HepG2 (cell line): ENCODE measurements around the gene TCEANC. TPM values are rescaled to one million over a fixed set of nuclear protein-coding genes. Genes with fewer than 3 reads are reported as not detected.

Source experiments
- ATAC-seq: fragments of 200-7000 bp; cut with Tn5 transposase; 3 replicates; pipeline ENCODE4 v1.9.1; 2020; ENCODE audit warnings: mild to moderate bottlenecking, moderate library complexity
- BruUV-seq: library from RNA; stranded (reverse); fragments of 400-500 nt; replicated peaks from 2 replicates; lab custom pipeline; 2021; lab: Mats Ljungman, UMichigan
- CTCF ChIA-PET: fragments of 300-600 bp; formaldehyde crosslinking; extraction: SDS; loops from one replicate; lab custom pipeline; 2021; ENCODE audit warnings: low total read pairs, inconsistent platforms, low intra/inter-chr PET ratio; lab: Yijun Ruan, JAX
- POLR2A ChIA-PET: fragments of 350-600 bp; sonication (Branson Sonifier 250); formaldehyde crosslinking; loops from one replicate; lab custom pipeline; 2020; ENCODE audit warnings: antibody characterized with exemption, inconsistent platforms; lab: Yijun Ruan, JAX
- DNase-seq: peaks from one replicate; pipeline ENCODE4 v3.0.0-alpha.2; 2015; ENCODE audit warnings: low spot score
- FAIRE-seq: peaks from 3 replicates; lab custom pipeline; 2011; peaks lifted over from hg19 to GRCh38; lab: Jason Lieb, UNC
- H2AFZ ChIP-seq: one replicate; pipeline ENCODE4 v1.6.1; 2011; ENCODE audit warnings: low read length, inconsistent platforms
- H3K27ac ChIP-seq: fragments of 300-600 bp; 3 replicates; pipeline ENCODE4 v1.8.0; 2011; ENCODE audit warnings: mixed run types, mild to moderate bottlenecking, mixed read lengths, low read length, inconsistent platforms; ENCODE audit not compliant: insufficient read depth; ENCODE audit errors: extremely low read length
- H3K27me3 ChIP-seq, 2 experiments: fragments of 200-600 bp in 1 of 2; 2 replicates in 1 of 2; 3 replicates in 1 of 2; pipeline versions ENCODE4 v1.6.0 to v1.8.0; 2011; ENCODE audit warnings: low read length in 2 of 2, mild to moderate bottlenecking in 2 of 2, moderate library complexity in 2 of 2, inconsistent platforms in 1 of 2; ENCODE audit not compliant: insufficient read depth in 2 of 2, control insufficient read depth in 1 of 2
- H3K36me3 ChIP-seq, 2 experiments: fragments of 200-600 bp in 1 of 2; replicated peaks in 1 of 2; 2 replicates in 1 of 2; 3 replicates in 1 of 2; pipeline versions ENCODE4 v1.5.1 to v1.8.0; 2011; ENCODE audit warnings: low read length in 2 of 2, inconsistent platforms in 1 of 2; ENCODE audit not compliant: insufficient read depth in 2 of 2, control insufficient read depth in 1 of 2
- H3K4me1 ChIP-seq: 2 replicates; pipeline ENCODE4 v1.5.1; 2012; ENCODE audit warnings: low read length, inconsistent platforms; ENCODE audit not compliant: insufficient read depth
- H3K4me2 ChIP-seq: 2 replicates; pipeline ENCODE4 v1.6.0; 2011; ENCODE audit warnings: low read depth, low read length, inconsistent platforms
- H3K4me3 ChIP-seq, 3 experiments: fragments of 200-600 bp in 1 of 3; sonication (generic), shearing (Covaris generic) in 1 of 3; replicated peaks in 1 of 3; 2 replicates each; pipeline ENCODE4 v1.5.1; 2011 to 2016; ENCODE audit warnings: low read length in 3 of 3, inconsistent platforms in 2 of 3, low read depth in 2 of 3, mild to moderate bottlenecking in 2 of 3, control low read depth in 1 of 3, mixed read lengths in 1 of 3; ENCODE audit not compliant: insufficient read depth in 1 of 3
- H3K79me2 ChIP-seq: one replicate; pipeline ENCODE4 v1.6.1; 2011; ENCODE audit warnings: low read length, inconsistent platforms; ENCODE audit not compliant: insufficient read depth
- H3K9ac ChIP-seq: 2 replicates; pipeline ENCODE4 v1.6.0; 2011; ENCODE audit warnings: mild to moderate bottlenecking, low read depth, low read length, inconsistent platforms; ENCODE audit not compliant: insufficient read depth
- H3K9me3 ChIP-seq: 2 replicates; pipeline ENCODE4 v1.5.1; 2012; ENCODE audit warnings: mild to moderate bottlenecking, low read length
- H4K20me1 ChIP-seq: 2 replicates; pipeline ENCODE4 v1.6.0; 2011; ENCODE audit warnings: inconsistent platforms, mild to moderate bottlenecking, low read length, moderate library complexity; ENCODE audit not compliant: insufficient read depth
- BRD4 ChIP-seq: sonication (generic); formaldehyde crosslinking; IDR thresholded peaks from 2 replicates; pipeline ENCODE4 v1.4.0; 2020; ENCODE audit warnings: missing genetic modification reagents
- GATA4 ChIP-seq: sonication (generic); IDR thresholded peaks from 2 replicates; pipeline ENCODE4 v1.6.1; 2016; ENCODE audit warnings: antibody characterized with exemption, low read depth, borderline replicate concordance
- GFI1 ChIP-seq: sonication (generic); formaldehyde crosslinking; IDR thresholded peaks from 2 replicates; pipeline ENCODE4 v1.5.0; 2020; ENCODE audit warnings: missing genetic modification reagents, mild to moderate bottlenecking, borderline replicate concordance
- RCOR2 ChIP-seq: IDR thresholded peaks from 2 replicates; pipeline ENCODE4 v1.6.1; 2016; ENCODE audit warnings: missing biosample characterization, missing genetic modification reagents
- ZNF512 ChIP-seq: sonication (generic); formaldehyde crosslinking; IDR thresholded peaks from 2 replicates; pipeline ENCODE4 v1.4.0; 2020; ENCODE audit warnings: mild to moderate bottlenecking, missing genetic modification reagents
- WGBS: methylation state at CpG from one replicate; pipeline ENCODE4 v1.1.6; 2017; ENCODE audit warnings: low lambda C conversion rate; 5-methylcytosine and 5-hydroxymethylcytosine counted together
- in situ Hi-C: cut with HindIII; loops from 2 replicates; pipeline ENCODE4 v1.10.0; 2017; ENCODE audit warnings: low pct_unique_long_range_greater_than_20kb; ENCODE audit not compliant: extremely low pct_ligation_motif_present
- intact Hi-C: fragments of 100-400 bp; cut with micrococcal nuclease; formaldehyde crosslinking; loops from one replicate; pipeline ENCODE4 v1.10.0; 2022; ENCODE audit not compliant: unreplicated experiment
- polyA plus RNA-seq, 8 experiments: library from polyadenylated mRNA; depleted of rRNA in 3 of 8; stranded (reverse) in 7 of 8; unstranded in 1 of 8; fragments of >200 nt; fragmentation: Illumina TruSeq in 4 of 8; extraction: Trizol in 4 of 8; gene quantifications; 2 replicates each; pipeline versions ENCODE4 v1.2.1 to v1.2.3, GENCODE V29; 2011 to 2016; ENCODE audit warnings: low read depth in 4 of 8, missing spikeins in 1 of 8, mixed read lengths in 1 of 8; ENCODE audit not compliant: insufficient read depth in 1 of 8
- total RNA-seq, 5 experiments: library from RNA; depleted of rRNA; stranded (reverse); fragments of >200 nt; fragmentation: Illumina TruSeq; extraction: Trizol; gene quantifications; 2 replicates each; pipeline ENCODE4 v1.2.3, GENCODE V29; 2016; ENCODE audit warnings: low read depth in 1 of 5
- TF ChIP-seq, protein P1 (sequence below): sonication (generic); formaldehyde crosslinking; IDR thresholded peaks from 2 replicates; pipeline ENCODE4 v1.4.0; 2020; ENCODE audit warnings: mild to moderate bottlenecking, missing genetic modification reagents

Gene TCEANC
- total and polyA plus RNA-seq, 2 of the 13 experiments (the other 11 are each of a cell fraction or from before 2014, with no cell fraction given): 0.51 to 0.97 TPM

DNA sequence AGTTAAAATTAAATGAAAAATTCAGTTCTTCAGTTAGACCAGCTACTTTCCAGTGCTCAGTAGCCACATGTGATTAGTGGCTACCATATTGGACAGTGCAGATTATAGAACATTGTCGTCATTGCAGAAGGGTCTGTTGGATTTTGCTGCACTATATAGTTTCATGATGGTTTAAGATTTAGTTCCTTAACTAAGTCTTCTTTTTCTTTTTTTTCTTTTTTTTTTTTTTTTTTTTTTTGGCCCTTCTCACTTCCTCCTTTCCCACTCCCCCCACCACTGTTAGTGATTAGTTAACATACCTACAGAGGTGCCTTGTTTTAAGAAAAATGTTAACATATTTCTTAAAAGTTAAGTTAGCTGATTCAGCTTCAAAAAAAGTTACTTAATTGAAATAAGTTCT lies 45.0 kb downstream of the TCEANC start:
- Histone ChIP-seq H3K79me2 (peaks cover 60% of the 10 kb centered on the region), H4K20me1 (0 out of 2 replicates have a peak, but pooled peaks cover under 1% of the 10 kb centered on the region), H3K9ac (no peak overlapping the region), H2AFZ (no peak overlapping the region), H3K9me3 (no peaks in the 10 kb centered on the region), H3K36me3 (no peaks in the 10 kb centered on the region), H3K27ac (no peak overlapping the region), H3K4me1 (peaks cover 16% of the 10 kb centered on the region), H3K4me3 (no peak overlapping the region), H3K27me3 (no peaks in the 10 kb centered on the region), H3K4me2 (no peak overlapping the region)
- intact Hi-C loops: no loop called here
- no TSS peak for BruUV-seq
- DNase-seq (no peak), ATAC-seq (no peak), FAIRE-seq (no peak)
- in situ Hi-C loops: no loop called here
- ChIA-PET CTCF (no interaction called here), POLR2A (no interaction called here)
- 100% methylated on average over 1 of the region's 1 CpG for WGBS
- TF ChIP-seq GFI1 (CRISPR knock-in tag) (no peak), ZNF512 (CRISPR knock-in tag) (no peak), RCOR2 (CRISPR knock-in tag) (no peak), GATA4 (no peak), BRD4 (CRISPR knock-in tag) (no peak)
- TF ChIP-seq, protein P1, sequence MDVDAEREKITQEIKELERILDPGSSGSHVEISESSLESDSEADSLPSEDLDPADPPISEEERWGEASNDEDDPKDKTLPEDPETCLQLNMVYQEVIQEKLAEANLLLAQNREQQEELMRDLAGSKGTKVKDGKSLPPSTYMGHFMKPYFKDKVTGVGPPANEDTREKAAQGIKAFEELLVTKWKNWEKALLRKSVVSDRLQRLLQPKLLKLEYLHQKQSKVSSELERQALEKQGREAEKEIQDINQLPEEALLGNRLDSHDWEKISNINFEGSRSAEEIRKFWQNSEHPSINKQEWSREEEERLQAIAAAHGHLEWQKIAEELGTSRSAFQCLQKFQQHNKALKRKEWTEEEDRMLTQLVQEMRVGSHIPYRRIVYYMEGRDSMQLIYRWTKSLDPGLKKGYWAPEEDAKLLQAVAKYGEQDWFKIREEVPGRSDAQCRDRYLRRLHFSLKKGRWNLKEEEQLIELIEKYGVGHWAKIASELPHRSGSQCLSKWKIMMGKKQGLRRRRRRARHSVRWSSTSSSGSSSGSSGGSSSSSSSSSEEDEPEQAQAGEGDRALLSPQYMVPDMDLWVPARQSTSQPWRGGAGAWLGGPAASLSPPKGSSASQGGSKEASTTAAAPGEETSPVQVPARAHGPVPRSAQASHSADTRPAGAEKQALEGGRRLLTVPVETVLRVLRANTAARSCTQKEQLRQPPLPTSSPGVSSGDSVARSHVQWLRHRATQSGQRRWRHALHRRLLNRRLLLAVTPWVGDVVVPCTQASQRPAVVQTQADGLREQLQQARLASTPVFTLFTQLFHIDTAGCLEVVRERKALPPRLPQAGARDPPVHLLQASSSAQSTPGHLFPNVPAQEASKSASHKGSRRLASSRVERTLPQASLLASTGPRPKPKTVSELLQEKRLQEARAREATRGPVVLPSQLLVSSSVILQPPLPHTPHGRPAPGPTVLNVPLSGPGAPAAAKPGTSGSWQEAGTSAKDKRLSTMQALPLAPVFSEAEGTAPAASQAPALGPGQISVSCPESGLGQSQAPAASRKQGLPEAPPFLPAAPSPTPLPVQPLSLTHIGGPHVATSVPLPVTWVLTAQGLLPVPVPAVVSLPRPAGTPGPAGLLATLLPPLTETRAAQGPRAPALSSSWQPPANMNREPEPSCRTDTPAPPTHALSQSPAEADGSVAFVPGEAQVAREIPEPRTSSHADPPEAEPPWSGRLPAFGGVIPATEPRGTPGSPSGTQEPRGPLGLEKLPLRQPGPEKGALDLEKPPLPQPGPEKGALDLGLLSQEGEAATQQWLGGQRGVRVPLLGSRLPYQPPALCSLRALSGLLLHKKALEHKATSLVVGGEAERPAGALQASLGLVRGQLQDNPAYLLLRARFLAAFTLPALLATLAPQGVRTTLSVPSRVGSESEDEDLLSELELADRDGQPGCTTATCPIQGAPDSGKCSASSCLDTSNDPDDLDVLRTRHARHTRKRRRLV (CRISPR knock-in tag): no peak
